GM23338 (cell line): ENCODE results near the gene CAMSAP2.

Source experiments
- CREB1 ChIP-seq: fragments of 250-450 bp; sonication (Bioruptor Pico); IDR thresholded peaks from 2 replicates; pipeline ENCODE4 v1.5.0; 2020; ENCODE audit warnings: low read depth, mild to moderate bottlenecking, moderate library complexity
- EZH2 ChIP-seq: fragments of 200-600 bp; sonication (generic); IDR thresholded peaks from one replicate; pipeline ENCODE4 v1.8.0; 2017; ENCODE audit warnings: antibody characterized with exemption, mild to moderate bottlenecking, low read depth; ENCODE audit not compliant: unreplicated experiment
- EZH2phosphoT487 ChIP-seq: fragments of 200-600 bp; sonication (generic); IDR thresholded peaks from one replicate; pipeline ENCODE4 v1.8.1; 2018; ENCODE audit warnings: antibody characterized with exemption; ENCODE audit not compliant: unreplicated experiment
- JUNB ChIP-seq: IDR thresholded peaks from one replicate; pipeline ENCODE4 v1.6.1; 2016; ENCODE audit warnings: antibody characterized with exemption; ENCODE audit not compliant: unreplicated experiment
- NANOG ChIP-seq: IDR thresholded peaks from 2 replicates; pipeline ENCODE4 v1.6.1; 2016; ENCODE audit warnings: antibody characterized with exemption, borderline replicate concordance
- POLR2AphosphoS5 ChIP-seq: IDR thresholded peaks from 2 replicates; pipeline ENCODE4 v1.6.1; 2016; ENCODE audit warnings: antibody characterized with exemption, low read depth
- STAT1 ChIP-seq: IDR thresholded peaks from one replicate; pipeline ENCODE4 v1.6.1; 2016; ENCODE audit warnings: antibody characterized with exemption; ENCODE audit not compliant: unreplicated experiment
- ZNF114 ChIP-seq: fragments of 250-450 bp; sonication (Bioruptor Pico); IDR thresholded peaks from 2 replicates; pipeline ENCODE4 v1.5.0; 2020; ENCODE audit warnings: mild to moderate bottlenecking, moderate library complexity
- TF ChIP-seq, protein P1 (sequence below), 2 experiments: fragments of 200-600 bp in 1 of 2; sonication (generic) in 1 of 2; conservative IDR thresholded peaks; 2 replicates each; pipeline versions ENCODE4 v1.5.1 to v1.6.1; 2016 to 2017; ENCODE audit warnings: antibody characterized with exemption in 2 of 2, low read depth in 2 of 2, mild to moderate bottlenecking in 2 of 2, moderate library complexity in 1 of 2
- TF ChIP-seq, protein P2 (sequence below): IDR thresholded peaks from one replicate; pipeline ENCODE4 v1.6.1; 2018; ENCODE audit warnings: antibody characterized with exemption; ENCODE audit not compliant: unreplicated experiment
- TF ChIP-seq, protein P3 (sequence below): IDR thresholded peaks from 2 replicates; pipeline ENCODE4 v1.6.1; 2016; ENCODE audit warnings: antibody characterized with exemption

DNA sequence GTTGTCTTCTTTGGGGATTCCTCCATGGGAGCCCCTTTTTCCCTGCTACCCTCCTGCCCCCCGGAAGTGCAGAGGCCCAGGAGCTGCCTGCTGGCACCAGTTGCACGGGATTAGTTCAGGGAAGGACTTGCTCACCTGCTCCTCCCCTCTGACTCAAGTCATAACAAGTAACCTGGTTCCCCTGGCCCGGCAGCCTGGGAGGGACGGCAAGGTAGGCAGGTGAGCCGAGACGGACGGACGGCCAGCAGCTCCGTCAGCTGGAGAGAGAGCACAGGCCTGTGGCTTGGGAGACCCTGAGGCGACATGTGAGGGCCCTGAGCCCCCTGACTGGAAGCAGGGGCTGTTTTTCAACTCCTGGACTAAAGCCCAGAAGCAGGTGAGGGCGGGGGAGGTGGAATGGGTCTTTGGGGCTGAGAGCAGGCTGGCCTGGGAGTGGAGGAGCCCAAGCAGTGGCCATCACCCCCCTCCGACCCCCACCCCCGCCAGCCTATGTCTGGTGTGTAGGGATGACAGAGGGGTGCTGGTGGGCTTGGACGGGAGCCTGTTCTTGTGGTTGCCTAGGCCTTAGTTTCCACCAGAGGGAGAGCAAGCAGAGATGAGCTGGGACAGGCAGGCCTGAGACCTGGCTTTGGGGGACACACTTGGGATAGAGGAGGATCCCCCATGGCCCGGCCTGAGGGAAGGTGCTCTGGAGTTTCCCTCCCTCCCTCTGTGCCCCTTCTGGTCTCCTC is 156.2 kb downstream of the CAMSAP2 start, which contains the start of gene INAVA:
- TF ChIP-seq, protein P1, sequence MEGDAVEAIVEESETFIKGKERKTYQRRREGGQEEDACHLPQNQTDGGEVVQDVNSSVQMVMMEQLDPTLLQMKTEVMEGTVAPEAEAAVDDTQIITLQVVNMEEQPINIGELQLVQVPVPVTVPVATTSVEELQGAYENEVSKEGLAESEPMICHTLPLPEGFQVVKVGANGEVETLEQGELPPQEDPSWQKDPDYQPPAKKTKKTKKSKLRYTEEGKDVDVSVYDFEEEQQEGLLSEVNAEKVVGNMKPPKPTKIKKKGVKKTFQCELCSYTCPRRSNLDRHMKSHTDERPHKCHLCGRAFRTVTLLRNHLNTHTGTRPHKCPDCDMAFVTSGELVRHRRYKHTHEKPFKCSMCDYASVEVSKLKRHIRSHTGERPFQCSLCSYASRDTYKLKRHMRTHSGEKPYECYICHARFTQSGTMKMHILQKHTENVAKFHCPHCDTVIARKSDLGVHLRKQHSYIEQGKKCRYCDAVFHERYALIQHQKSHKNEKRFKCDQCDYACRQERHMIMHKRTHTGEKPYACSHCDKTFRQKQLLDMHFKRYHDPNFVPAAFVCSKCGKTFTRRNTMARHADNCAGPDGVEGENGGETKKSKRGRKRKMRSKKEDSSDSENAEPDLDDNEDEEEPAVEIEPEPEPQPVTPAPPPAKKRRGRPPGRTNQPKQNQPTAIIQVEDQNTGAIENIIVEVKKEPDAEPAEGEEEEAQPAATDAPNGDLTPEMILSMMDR (conservative IDR thresholded peaks at IDR 0.05; ENCODE audit: low read depth in 2 of 2) = peak; percentile 16 to 17; a peak in 1 of 4 replicates
- TF ChIP-seq CREB1 (CRISPR knock-in tag) (no peak), EZH2phosphoT487 (no peak), POLR2AphosphoS5 (no peak), EZH2 (no peak), STAT1 (no peak), ZNF114 (CRISPR knock-in tag) (no peak), NANOG (no peak), JUNB (no peak)
- TF ChIP-seq, protein P2, sequence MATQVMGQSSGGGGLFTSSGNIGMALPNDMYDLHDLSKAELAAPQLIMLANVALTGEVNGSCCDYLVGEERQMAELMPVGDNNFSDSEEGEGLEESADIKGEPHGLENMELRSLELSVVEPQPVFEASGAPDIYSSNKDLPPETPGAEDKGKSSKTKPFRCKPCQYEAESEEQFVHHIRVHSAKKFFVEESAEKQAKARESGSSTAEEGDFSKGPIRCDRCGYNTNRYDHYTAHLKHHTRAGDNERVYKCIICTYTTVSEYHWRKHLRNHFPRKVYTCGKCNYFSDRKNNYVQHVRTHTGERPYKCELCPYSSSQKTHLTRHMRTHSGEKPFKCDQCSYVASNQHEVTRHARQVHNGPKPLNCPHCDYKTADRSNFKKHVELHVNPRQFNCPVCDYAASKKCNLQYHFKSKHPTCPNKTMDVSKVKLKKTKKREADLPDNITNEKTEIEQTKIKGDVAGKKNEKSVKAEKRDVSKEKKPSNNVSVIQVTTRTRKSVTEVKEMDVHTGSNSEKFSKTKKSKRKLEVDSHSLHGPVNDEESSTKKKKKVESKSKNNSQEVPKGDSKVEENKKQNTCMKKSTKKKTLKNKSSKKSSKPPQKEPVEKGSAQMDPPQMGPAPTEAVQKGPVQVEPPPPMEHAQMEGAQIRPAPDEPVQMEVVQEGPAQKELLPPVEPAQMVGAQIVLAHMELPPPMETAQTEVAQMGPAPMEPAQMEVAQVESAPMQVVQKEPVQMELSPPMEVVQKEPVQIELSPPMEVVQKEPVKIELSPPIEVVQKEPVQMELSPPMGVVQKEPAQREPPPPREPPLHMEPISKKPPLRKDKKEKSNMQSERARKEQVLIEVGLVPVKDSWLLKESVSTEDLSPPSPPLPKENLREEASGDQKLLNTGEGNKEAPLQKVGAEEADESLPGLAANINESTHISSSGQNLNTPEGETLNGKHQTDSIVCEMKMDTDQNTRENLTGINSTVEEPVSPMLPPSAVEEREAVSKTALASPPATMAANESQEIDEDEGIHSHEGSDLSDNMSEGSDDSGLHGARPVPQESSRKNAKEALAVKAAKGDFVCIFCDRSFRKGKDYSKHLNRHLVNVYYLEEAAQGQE = no peak
- TF ChIP-seq, protein P3, sequence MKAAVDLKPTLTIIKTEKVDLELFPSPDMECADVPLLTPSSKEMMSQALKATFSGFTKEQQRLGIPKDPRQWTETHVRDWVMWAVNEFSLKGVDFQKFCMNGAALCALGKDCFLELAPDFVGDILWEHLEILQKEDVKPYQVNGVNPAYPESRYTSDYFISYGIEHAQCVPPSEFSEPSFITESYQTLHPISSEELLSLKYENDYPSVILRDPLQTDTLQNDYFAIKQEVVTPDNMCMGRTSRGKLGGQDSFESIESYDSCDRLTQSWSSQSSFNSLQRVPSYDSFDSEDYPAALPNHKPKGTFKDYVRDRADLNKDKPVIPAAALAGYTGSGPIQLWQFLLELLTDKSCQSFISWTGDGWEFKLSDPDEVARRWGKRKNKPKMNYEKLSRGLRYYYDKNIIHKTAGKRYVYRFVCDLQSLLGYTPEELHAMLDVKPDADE = no peak
